CD14-positive monocyte (primary cell): ENCODE measurements around the gene RAB3IP. TPM values are rescaled to one million over a fixed set of nuclear protein-coding genes. Genes with fewer than 3 reads are reported as not detected.
"Not testable (repeated sequence)": the region's sequence is repeated elsewhere in the genome, so short reads cannot be mapped to it uniquely, and the experiment has no call there.

Experiments
- DNase-seq, 3 donors: peaks; one replicate each; pipeline ENCODE4 v3.0.0-alpha.2; 2011 to 2022
- H2AFZ ChIP-seq: 2 replicates; pipeline ENCODE4 v1.6.0; 2012; ENCODE audit warnings: mild to moderate bottlenecking, low read depth, low read length, inconsistent platforms; ENCODE audit not compliant: insufficient read depth, poor library complexity, severe bottlenecking
- H3K27ac ChIP-seq, 2 donors: 1 replicate in 1 of 2; 2 replicates in 1 of 2; pipeline ENCODE4 v1.5.1; 2012 to 2013; ENCODE audit warnings: low read length in 2 of 2, control low read depth in 1 of 2, inconsistent platforms in 1 of 2, low read depth in 1 of 2, mild to moderate bottlenecking in 1 of 2
- H3K27me3 ChIP-seq, 2 donors: one replicate each; pipeline versions ENCODE4 v1.6.0 to v1.6.1; 2011 to 2013; ENCODE audit warnings: low read length in 2 of 2; ENCODE audit not compliant: control insufficient read depth in 2 of 2, insufficient read depth in 2 of 2
- H3K36me3 ChIP-seq, 2 donors: replicated peaks in 1 of 2; 1 replicate in 1 of 2; 2 replicates in 1 of 2; pipeline versions ENCODE4 v1.5.1 to v1.6.1; 2012 to 2013; ENCODE audit warnings: low read length in 2 of 2, control low read depth in 1 of 2, inconsistent platforms in 1 of 2, mild to moderate bottlenecking in 1 of 2; ENCODE audit not compliant: insufficient read depth in 2 of 2, control insufficient read depth in 1 of 2
- H3K4me1 ChIP-seq, 2 donors: 1 replicate in 1 of 2; 2 replicates in 1 of 2; pipeline versions ENCODE4 v1.5.1 to v1.6.1; 2012 to 2013; ENCODE audit warnings: low read length in 2 of 2, control low read depth in 1 of 2, inconsistent platforms in 1 of 2, mild to moderate bottlenecking in 1 of 2, moderate library complexity in 1 of 2; ENCODE audit not compliant: insufficient read depth in 2 of 2, control insufficient read depth in 1 of 2
- H3K4me2 ChIP-seq: replicated peaks from 2 replicates; pipeline ENCODE3; 2012; ENCODE audit warnings: low read length, moderate library complexity, mild to moderate bottlenecking; ENCODE audit not compliant: poor library complexity, severe bottlenecking; ENCODE audit errors: extremely low read depth
- H3K4me3 ChIP-seq, 3 experiments: fragments of 200-600 bp in 1 of 3; sonication (generic) in 1 of 3; replicated peaks in 1 of 3; 1 replicate in 2 of 3; 2 replicates in 1 of 3; pipeline ENCODE4 v1.5.1; 2011 to 2013; ENCODE audit warnings: low read length in 3 of 3, mild to moderate bottlenecking in 3 of 3, control low read depth in 2 of 3, low read depth in 2 of 3, inconsistent platforms in 1 of 3, moderate library complexity in 1 of 3
- H3K79me2 ChIP-seq: 2 replicates; pipeline ENCODE4 v1.6.0; 2012; ENCODE audit warnings: mild to moderate bottlenecking, control low read depth, inconsistent platforms, low read length, moderate library complexity; ENCODE audit not compliant: insufficient read depth
- H3K9ac ChIP-seq: 2 replicates; pipeline ENCODE4 v1.6.0; 2017; ENCODE audit warnings: low read length, mild to moderate bottlenecking; ENCODE audit not compliant: insufficient read depth, poor library complexity, severe bottlenecking
- H3K9me3 ChIP-seq, 2 donors: replicated peaks in 1 of 2; 1 replicate in 1 of 2; 2 replicates in 1 of 2; pipeline versions ENCODE4 v1.5.1 to v1.6.1; 2012 to 2013; ENCODE audit warnings: low read length in 2 of 2, control low read depth in 1 of 2; ENCODE audit not compliant: control insufficient read depth in 1 of 2, insufficient read depth in 1 of 2
- H4K20me1 ChIP-seq: 2 replicates; pipeline ENCODE4 v1.6.0; 2012; ENCODE audit warnings: mild to moderate bottlenecking, low read length, control low read depth, moderate library complexity; ENCODE audit not compliant: insufficient read depth
- H3K27ac Mint-ChIP-seq, 7 donors: one replicate each; pipeline ENCODE4 v1.8.0; 2020; ENCODE audit warnings: mild to moderate bottlenecking in 7 of 7, mixed read lengths in 7 of 7, moderate library complexity in 6 of 7, inconsistent platforms in 2 of 7
- H3K27me3 Mint-ChIP-seq, 3 donors: one replicate each; pipeline ENCODE4 v1.8.0; 2021 to 2022; ENCODE audit warnings: low read depth in 3 of 3, mild to moderate bottlenecking in 3 of 3, mixed read lengths in 3 of 3, moderate library complexity in 3 of 3, inconsistent platforms in 1 of 3
- H3K36me3 Mint-ChIP-seq, 2 donors: one replicate each; pipeline ENCODE4 v1.8.0; 2020; ENCODE audit warnings: mixed read lengths in 2 of 2, inconsistent platforms in 1 of 2, mild to moderate bottlenecking in 1 of 2
- H3K4me1 Mint-ChIP-seq: one replicate; pipeline ENCODE4 v1.8.0; 2020; ENCODE audit warnings: mild to moderate bottlenecking, mixed read lengths
- H3K4me3 Mint-ChIP-seq, 2 donors: one replicate each; pipeline ENCODE4 v1.8.0; 2020; ENCODE audit warnings: mild to moderate bottlenecking in 2 of 2, mixed read lengths in 2 of 2, moderate library complexity in 1 of 2
- H3K9me3 Mint-ChIP-seq, 7 donors: one replicate each; pipeline ENCODE4 v1.8.0; 2020 to 2022; ENCODE audit warnings: mixed read lengths in 7 of 7, mild to moderate bottlenecking in 6 of 7, moderate library complexity in 6 of 7, inconsistent platforms in 2 of 7
- CTCF ChIP-seq: fragments of 200-600 bp; IDR thresholded peaks from one replicate; pipeline ENCODE4 v1.8.0; 2022; ENCODE audit warnings: antibody characterized with exemption, mild to moderate bottlenecking
- WGBS: methylation state at CpG from one replicate; pipeline ENCODE4 v1.1.5; 2013; ENCODE audit warnings: missing lambda C conversion rate; ENCODE audit not compliant: insufficient coverage; 5-methylcytosine and 5-hydroxymethylcytosine counted together
- intact Hi-C, 2 donors: fragments of 100-400 bp; cut with micrococcal nuclease; formaldehyde crosslinking; loops; one replicate each; pipeline versions ENCODE4 v1.15.0 to v1.15.1; 2023
- polyA plus RNA-seq, 3 donors: library from polyadenylated mRNA; depleted of rRNA in 1 of 3; unstranded in 2 of 3; stranded (reverse) in 1 of 3; fragments of 300-500 nt in 2 of 3; fragments of >200 nt in 1 of 3; fragmentation: Illumina TruSeq in 2 of 3; gene quantifications; 1 replicate in 2 of 3; 2 replicates in 1 of 3; pipeline ENCODE4 v1.2.3, GENCODE V29; 2012 to 2021

RAB3IP gene
- polyA plus RNA-seq, 3 donors = 8.2 to 14.8 (median 9.4) TPM

- no peak for TF ChIP-seq CTCF
- Mint-ChIP-seq H3K27ac (no peak overlapping the region), H3K4me3 (no peak overlapping the region), H3K27me3 (no peaks in the 10 kb centered on the region), H3K4me1 (no peaks in the 10 kb centered on the region), H3K9me3 (peaks cover 11 to 35% (median 21%) of the 10 kb centered on the region in 7 donors), H3K36me3 (peaks cover 27% of the 10 kb centered on the region in 2 donors)
- no peaks in the 10 kb centered on the region for H3K79me2 ChIP-seq
- no peak for DNase-seq
- H3K27me3 ChIP-seq = no peaks in the 10 kb centered on the region
- H3K27ac ChIP-seq = no peak overlapping the region
- H3K4me2 ChIP-seq = no peak overlapping the region
- H4K20me1 ChIP-seq = no peaks in the 10 kb centered on the region
- H3K36me3 ChIP-seq = peaks cover 9 to 31% of the 10 kb centered on the region in 2 donors
- intact Hi-C loops = no loop called here
- no peak overlapping the region for H3K4me3 ChIP-seq
- no peak overlapping the region for H3K9ac ChIP-seq
- peaks cover 7 to 25% of the 10 kb centered on the region in 2 donors for H3K9me3 ChIP-seq
- H3K4me1 ChIP-seq = no peaks in the 10 kb centered on the region
- no peak overlapping the region for H2AFZ ChIP-seq
Measured at GRCh38 chr12:69789351-69789750, 50.7 kb downstream of the RAB3IP start.

- Histone ChIP-seq H3K4me1 (no peaks in the 10 kb centered on the region), H3K27ac (no peak overlapping the region), H4K20me1 (no peaks in the 10 kb centered on the region), H3K27me3 (no peaks in the 10 kb centered on the region), H3K9me3 (peaks cover 7 to 25% of the 10 kb centered on the region in 2 donors), H3K4me2 (no peak overlapping the region), H3K79me2 (no peaks in the 10 kb centered on the region), H3K9ac (no peak overlapping the region), H3K4me3 (no peak overlapping the region), H2AFZ (no peak overlapping the region), H3K36me3 (peaks cover 7 to 21% of the 10 kb centered on the region in 2 donors)
- peaks cover 0 to 1% (median 0%) of the 10 kb centered on the region in 3 donors for H3K27me3 Mint-ChIP-seq
- peaks cover 17 to 20% of the 10 kb centered on the region in 2 donors for H3K36me3 Mint-ChIP-seq
- DNase-seq = no peak
- WGBS = no CpG with 5 or more reads among the region's 2 CpGs
- no peak overlapping the region for H3K27ac Mint-ChIP-seq
- no peaks in the 10 kb centered on the region for H3K4me1 Mint-ChIP-seq
- no peak for TF ChIP-seq CTCF
- no peak overlapping the region for H3K4me3 Mint-ChIP-seq
- peaks cover 13 to 37% (median 23%) of the 10 kb centered on the region in 7 donors for H3K9me3 Mint-ChIP-seq
- intact Hi-C loops = no loop called here
Measured at GRCh38 chr12:69792533-69792932, 53.9 kb downstream of the RAB3IP start.

- WGBS = 99% methylated on average over 37 of the region's 62 CpGs
Measured at GRCh38 chr12:69807101-69807897, 68.6 kb downstream of the RAB3IP start.

More at GRCh38 chr12:69807101-69807897, 68.6 kb downstream of the RAB3IP start:
- H2AFZ ChIP-seq, H3K4me1 Mint-ChIP-seq, H3K27me3 ChIP-seq, H3K27ac ChIP-seq, H4K20me1 ChIP-seq, H3K4me1 ChIP-seq, H3K4me2 ChIP-seq, H3K9ac ChIP-seq, H3K4me3 ChIP-seq, H3K36me3 ChIP-seq, H3K79me2 ChIP-seq, H3K4me3 Mint-ChIP-seq, intact Hi-C loops, DNase-seq, H3K27me3 Mint-ChIP-seq: not testable (repeated sequence)
- H3K9me3 ChIP-seq = peaks cover 6 to 18% of the 10 kb centered on the region in 2 donors
- peaks cover 29 to 49% (median 35%) of the 10 kb centered on the region in 7 donors for H3K9me3 Mint-ChIP-seq
- H3K27ac Mint-ChIP-seq = peak overlapping the region in 1 of 7 donors; percentile 46
- peaks cover 37% of the 10 kb centered on the region in 2 donors for H3K36me3 Mint-ChIP-seq
